Heart left ventricle (tissue), 13 donors: ENCODE data around the gene OR51F2.

Source experiments
- CTCF ChIP-seq, 12 donors: fragments of 200-600 bp; sonication (generic) in 4 of 12; IDR thresholded peaks; one replicate each; pipeline versions ENCODE4 v1.5.0 to v1.8.0; 2018 to 2022; ENCODE audit warnings: antibody characterized with exemption in 12 of 12, mild to moderate bottlenecking in 5 of 12
- POLR2A ChIP-seq, 2 donors: fragments of 450-650 bp; IDR thresholded peaks; one replicate each; pipeline ENCODE4 v1.6.1; 2017; ENCODE audit warnings: antibody characterized with exemption in 2 of 2, mild to moderate bottlenecking in 2 of 2, moderate library complexity in 2 of 2
- donor health status: ischemic (EF 13 %, LVEDD 7.1; RV severe dilation, severe dysfunction).
- donor health status: DM: no; HTN: yes; CAD: no.
- donor health status: DM: no; HTN: no; CAD: no.
- donor health status: ischemic (EF 25% LVEDD 6.9; RV normal size, moderate dysfunction).
- donor health status: ischemic (EF 25% LVEDD 5.7; RV mildly dilated, moderate dysfunction).
- donor health status: ischemic (EF 35%, LVEDD 5.7; RV mildly dilated, moderate dysfunction).
- donor health status: nonischemic (EF 11% LVEDD 7.7; RV severe dilation, severe dysfunction).
- donor health status: DM: yes; HTN: yes; CAD: no.
- donor health status: PGD.
- donor health status: ischemic (EF 29% LVEDD 5.4; RV normal size, mild dysfunction).
- donor health status: nonischemic (EF 23%, LVEDD 6.1; RV moderate dilation, normal function).

DNA sequence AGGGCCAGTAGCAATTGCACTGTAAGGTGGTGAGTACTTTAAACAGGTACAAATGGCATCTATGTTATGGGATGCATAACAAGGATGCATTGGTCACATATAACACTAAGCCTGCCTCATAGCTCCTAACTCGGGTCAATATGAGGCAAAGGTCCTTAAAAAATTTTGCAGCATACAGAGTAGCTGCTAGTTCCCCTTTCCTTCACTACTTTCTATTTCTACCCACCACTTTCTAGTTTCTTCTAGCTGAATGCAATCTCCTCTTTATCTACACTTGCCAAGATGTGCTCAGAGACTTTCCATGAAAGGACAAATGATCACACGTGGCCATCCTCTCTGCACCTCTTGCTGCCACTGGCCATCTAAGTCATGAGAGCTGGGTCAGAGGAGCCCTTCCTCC is 9.8 kb downstream of the OR51F2 start:
- TF ChIP-seq CTCF (IDR thresholded peaks at IDR 0.05), result no peak
- no peak for TF ChIP-seq POLR2A (IDR thresholded peaks at IDR 0.05)
